A673 (cell line): Measurements from ENCODE around the gene CCDC122.

Experiments used
- EZH2 ChIP-seq: fragments of 200-600 bp; sonication (generic); IDR thresholded peaks from 2 replicates; pipeline ENCODE4 v1.6.1; 2017; ENCODE audit warnings: borderline replicate concordance, low read depth, mild to moderate bottlenecking, mixed read lengths, antibody characterized with exemption, low read length; ENCODE audit not compliant: poor library complexity, severe bottlenecking
- TF ChIP-seq, protein P1 (sequence below): fragments of 300-800, 200-600 bp; sonication (generic); conservative IDR thresholded peaks from 2 replicates; pipeline ENCODE4 v1.5.1; 2017; ENCODE audit warnings: low read depth, mild to moderate bottlenecking, antibody characterized with exemption, low read length, moderate library complexity, mixed read lengths

DNA sequence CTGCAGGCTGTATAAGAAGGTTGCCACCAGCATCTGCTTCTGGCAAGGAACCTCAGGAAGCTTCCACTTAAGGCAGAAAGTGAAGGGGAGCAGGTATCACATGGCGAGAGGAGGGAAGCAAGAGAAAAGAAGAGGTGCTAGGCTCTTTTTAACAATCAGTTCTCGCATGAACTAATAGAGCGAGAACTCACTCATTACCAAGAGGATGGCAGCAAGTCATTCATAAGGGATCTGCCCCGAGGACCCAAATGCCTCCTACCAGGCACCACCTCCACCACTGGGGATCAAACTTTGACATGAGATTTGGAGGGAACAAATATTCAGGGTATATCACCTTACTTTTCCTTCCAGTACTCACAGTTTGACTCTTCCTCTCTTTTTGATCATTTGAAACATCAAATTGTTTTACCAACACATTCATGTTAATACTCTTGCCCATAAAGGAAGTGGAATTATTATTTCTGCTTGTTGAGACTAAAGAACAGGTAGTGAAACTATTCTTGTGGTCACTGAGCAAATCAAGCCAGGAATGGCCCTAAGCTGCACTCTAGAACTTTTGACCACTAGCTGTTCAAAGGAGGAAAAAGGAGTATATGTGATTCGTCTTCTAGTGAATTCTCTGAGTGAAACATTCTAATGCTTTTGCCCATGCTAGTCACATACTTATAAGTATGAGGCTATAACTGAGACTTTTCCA is 45.2 kb upstream of the CCDC122 start:
- TF ChIP-seq, protein P1, sequence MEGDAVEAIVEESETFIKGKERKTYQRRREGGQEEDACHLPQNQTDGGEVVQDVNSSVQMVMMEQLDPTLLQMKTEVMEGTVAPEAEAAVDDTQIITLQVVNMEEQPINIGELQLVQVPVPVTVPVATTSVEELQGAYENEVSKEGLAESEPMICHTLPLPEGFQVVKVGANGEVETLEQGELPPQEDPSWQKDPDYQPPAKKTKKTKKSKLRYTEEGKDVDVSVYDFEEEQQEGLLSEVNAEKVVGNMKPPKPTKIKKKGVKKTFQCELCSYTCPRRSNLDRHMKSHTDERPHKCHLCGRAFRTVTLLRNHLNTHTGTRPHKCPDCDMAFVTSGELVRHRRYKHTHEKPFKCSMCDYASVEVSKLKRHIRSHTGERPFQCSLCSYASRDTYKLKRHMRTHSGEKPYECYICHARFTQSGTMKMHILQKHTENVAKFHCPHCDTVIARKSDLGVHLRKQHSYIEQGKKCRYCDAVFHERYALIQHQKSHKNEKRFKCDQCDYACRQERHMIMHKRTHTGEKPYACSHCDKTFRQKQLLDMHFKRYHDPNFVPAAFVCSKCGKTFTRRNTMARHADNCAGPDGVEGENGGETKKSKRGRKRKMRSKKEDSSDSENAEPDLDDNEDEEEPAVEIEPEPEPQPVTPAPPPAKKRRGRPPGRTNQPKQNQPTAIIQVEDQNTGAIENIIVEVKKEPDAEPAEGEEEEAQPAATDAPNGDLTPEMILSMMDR: no peak
- TF ChIP-seq EZH2: no peak
